NCI-H345 (cell line): ENCODE measurements around the gene KIAA1328.
A peak's percentile ranks its signal among the peaks of the same experiment; 100 is the strongest.
"Not testable (repeated sequence)": the region's sequence is repeated elsewhere in the genome, so short reads cannot be mapped to it uniquely, and the experiment has no call there.

ENCODE experiments used
- DNase-seq: peaks from one replicate; lab custom pipeline; 2025; lab: John Stamatoyannopoulos, UW

KIAA1328 gene

DNA sequence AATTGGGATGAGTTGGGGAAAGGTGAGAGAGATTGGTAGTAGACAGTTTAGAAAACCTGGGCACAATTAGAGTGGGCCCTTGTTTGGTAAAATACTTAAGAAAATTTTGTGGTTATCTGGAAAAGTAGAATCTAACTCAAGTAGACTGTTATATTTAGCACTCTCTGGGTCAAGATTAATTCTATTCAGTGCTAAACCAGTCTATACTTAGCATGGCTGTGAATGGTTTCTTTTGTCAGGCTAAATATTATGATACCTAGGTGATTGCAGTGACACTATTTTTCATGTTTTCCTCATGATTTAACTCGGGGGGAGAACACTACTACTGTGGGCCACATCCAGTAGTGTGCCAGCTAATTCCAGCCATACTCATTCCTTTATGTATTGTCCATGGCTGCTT is 58.9 kb downstream of the KIAA1328 start:
- DNase-seq = no peak

DNA sequence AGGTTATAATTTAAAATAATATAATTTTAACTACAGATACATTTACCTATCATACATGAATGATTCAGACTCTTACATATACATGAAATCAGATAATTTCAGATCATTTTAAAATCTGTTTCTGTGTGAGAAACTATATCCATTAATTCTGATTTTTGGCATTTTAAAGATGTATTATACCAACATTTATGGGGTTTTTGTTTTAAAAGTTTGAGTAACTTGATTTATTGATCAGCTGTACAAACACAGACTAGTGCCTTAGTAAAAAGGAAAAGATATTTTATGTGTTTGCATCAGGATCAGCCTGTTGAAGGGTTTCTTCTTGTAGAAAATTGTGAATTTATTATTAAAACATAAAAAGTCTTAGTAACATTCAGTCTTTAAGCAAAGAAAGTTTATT is 59.9 kb downstream of the KIAA1328 start:
- DNase-seq = no peak

DNA sequence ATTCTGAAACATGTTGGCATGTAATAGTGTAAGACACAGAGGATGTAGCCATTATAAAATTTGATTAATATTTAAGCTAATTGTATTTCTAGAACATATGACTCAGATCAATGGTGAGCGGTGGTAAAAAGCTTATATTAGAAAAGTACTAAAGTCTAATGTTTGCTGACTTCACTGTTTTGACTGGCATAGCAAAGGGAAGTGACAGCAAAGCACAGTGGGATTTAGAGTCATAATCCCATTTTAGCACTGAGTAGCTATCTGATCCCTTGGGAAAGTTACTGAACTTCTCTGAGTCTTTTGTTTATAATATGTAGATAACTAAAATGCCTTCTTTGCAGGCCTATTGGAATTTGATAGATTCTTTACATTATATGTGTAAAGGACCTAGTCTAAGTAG is 60.4 kb downstream of the KIAA1328 start:
- no peak for DNase-seq

DNA sequence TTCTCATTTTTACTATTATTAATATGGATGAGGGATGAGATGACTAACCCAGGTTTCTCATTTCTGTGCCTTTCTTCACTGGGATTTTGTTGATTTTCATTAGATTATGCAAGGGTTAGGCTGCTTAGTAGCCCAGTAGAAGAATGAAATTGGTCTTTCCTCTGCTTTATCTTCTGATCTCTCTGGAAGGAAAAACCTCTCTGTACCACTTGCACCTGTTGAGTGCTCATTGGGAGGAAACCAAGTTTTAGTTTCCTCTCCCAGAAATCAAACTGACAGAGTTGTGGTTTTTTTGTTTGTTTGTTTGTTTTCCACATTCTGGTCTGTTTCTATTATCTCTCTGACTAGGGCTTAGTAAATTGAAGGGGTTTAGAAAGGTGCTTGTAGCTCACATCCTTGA is 60.8 kb downstream of the KIAA1328 start:
- no peak for DNase-seq

DNA sequence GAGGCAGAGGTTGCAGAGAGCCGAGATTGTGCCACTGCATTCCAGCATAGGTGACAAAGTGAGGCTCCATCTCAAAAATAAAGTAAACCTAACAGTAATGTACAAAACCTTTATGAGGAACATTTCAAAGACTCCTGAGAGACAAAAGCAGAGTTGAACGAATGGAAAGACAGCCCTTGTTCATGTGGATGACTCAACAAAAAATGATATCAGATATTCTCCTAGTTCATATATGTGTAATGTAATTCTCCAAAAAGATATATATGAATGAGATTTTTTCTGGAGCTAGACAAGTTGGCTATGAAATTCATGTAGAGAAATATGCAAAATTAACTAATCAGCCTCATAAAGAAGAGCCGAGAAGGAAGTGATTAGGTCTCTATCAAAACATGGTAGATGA is 61.7 kb downstream of the KIAA1328 start:
- no peak for DNase-seq

DNA sequence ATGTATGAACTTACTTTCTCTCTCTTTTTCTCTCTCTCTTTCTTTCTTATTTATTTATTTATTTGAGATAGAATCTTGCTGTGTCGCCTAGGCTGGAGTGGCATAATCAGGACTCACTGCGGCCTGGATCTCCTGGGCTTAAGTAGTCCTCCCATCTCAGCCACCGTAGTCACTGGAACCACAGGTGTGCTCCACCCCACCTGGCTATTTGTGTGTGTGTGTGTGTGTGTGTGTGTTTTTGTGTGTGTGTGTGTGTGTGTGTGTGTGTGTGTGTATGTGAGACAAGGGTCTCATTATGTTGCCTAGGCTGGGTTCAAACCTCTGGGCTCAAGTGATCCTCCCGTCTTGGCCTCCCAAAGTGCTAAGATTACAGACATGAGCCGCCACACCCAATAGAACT is 64.3 kb downstream of the KIAA1328 start:
- DNase-seq = no peak

- no peak for DNase-seq
Measured at GRCh38 chr18:36895606-36896005, 66.7 kb downstream of the KIAA1328 start.

DNA sequence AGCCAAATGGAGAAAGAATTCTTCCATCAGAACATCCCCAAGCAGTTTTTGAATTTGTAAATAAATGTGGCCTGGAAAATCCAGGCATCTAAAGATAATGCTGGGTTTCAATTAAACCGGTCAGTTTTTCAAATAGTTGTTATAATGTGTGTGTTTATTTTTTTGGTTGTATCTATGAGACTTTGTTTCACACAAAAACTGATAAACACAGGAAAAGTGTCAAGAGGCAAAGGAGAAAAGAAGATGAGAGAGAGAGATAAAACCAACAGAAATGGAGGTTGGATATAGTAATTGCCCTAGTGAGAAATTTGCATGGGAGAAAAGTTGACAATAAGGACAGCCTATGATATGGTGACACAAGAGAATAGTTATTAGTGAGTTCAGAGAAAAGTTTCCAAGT is 68.3 kb downstream of the KIAA1328 start:
- DNase-seq = no peak

- no peak for DNase-seq
Measured at GRCh38 chr18:36899289-36899688, 70.4 kb downstream of the KIAA1328 start.

- no peak for DNase-seq
Measured at GRCh38 chr18:36900466-36900865, 71.5 kb downstream of the KIAA1328 start.

DNA sequence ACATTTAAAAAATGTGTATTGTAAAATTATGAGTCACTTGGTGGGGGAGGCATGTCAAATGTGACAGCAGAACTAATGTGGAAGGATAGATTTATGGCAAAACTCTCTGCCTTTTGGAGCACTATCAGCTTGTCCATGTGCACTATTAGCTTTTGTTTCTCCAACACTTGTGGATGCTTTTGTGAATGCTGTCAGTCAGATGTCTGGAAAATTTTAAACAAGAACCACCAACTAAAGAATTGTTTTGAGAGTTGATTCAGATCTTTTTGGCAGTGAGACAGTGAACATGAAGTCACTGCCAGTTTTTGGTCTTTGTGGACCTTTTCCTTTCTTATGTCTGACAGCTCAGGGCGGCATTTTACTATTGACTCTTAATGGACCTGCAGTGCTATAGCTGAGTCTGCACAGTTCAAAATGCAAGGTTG is 72.4 kb downstream of the KIAA1328 start:
- no peak for DNase-seq

- no peak for DNase-seq
Measured at GRCh38 chr18:36903215-36903928, 74.4 kb downstream of the KIAA1328 start.

DNA sequence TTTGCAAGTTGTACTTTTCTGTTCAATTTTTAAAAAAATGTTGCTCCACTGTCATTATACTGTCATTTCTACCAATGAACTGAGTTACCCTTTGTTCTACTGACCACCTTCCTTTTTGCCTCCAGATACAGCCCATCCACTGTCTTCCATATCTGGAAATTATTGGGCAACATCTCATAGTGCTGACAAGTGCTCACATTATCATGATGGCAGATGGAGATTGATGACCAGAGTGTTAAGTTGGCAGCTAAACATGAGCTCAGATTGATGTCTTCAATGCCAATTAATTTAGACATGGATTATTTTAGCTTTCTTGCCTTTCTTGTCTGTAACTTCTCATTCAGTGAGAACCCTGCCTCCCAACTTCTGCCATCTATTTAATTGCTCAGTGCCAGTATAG is 76.6 kb downstream of the KIAA1328 start:
- DNase-seq = no peak

GRCh38 chr18:36909282-36909681 is 80.4 kb downstream of the KIAA1328 start:
- DNase-seq = not testable (repeated sequence)

DNA sequence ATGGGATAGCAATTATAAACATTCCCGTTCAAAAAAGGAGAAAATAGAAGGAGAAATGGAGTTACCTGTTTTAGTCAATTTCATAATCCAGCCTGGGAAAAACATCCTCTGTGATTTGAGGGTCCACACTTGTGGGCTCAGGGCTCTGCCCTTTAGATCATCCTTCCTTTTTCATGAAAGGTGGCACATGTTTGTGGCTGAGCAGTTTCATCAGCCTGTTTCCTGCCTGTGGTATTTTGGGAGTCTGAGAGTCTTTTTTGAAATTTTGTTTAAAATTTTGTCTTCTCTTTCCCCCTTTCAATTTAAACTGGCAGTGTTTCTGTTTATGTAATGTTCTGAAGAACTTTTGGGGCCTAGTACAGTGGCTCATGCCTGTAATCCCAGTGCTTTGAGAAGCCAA is 84.0 kb downstream of the KIAA1328 start:
- no peak for DNase-seq

GRCh38 chr18:36917907-36918306 is 89.0 kb downstream of the KIAA1328 start:
- DNase-seq = no peak

- DNase-seq = no peak
Measured at GRCh38 chr18:36929601-36930000, 100.7 kb downstream of the KIAA1328 start.

DNA sequence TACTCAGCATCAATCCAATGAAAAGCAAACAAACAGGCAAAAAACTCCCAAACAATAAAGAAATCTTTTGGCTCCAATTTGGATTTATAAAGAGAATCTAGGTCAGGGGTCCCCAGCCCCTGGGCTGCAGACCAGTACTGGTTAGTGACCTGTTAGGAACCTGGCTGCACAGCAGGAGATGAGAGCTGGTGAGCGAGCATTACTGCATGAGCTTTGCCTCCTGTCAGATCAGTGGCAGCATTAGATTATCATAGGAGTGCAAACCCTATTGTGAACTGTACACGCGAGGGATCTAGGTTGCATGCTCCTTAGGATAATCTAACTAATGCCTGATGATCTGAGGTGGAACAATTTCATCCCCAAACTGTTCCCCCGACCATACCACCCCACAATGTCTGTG is 102.2 kb downstream of the KIAA1328 start:
- DNase-seq = no peak

DNA sequence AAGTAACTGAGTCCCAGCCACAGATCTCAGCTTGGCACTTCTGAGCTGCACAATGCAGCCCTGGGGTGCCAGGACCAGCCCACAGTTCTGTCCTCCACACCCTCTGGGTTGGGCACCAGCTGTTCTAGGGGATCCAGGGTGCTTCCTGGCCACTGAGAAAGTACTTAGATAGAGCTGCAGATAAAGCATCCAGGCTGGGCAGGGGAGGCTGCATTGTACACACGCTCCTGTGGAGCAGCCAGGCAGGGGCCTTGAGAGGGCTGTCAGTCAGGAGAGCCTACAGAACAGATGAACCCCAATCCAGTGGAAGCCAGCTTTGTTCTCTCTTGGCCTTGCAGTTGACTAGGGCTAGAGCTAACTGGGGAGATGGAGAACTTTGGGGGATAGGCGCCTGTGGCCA is 104.6 kb downstream of the KIAA1328 start:
- no peak for DNase-seq

DNA sequence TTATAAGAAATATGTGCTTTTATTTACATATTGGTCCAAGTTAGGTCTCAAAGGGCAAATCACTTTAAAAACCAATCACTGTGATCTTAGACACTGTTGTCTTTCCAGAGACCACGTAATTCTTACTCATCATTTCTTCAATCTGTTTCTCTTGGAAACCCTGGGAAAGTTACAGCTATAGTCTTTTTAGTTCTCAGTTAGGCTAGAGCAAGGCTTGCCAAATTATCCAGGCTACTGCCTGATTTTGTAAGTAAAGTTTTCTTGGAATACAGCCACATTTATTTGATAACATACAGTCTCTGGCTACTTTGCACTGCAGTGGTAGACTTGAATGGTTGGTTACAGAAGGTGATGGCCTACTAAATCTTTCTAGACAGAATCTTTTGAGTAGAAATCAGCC is 106.0 kb downstream of the KIAA1328 start:
- no peak for DNase-seq

DNA sequence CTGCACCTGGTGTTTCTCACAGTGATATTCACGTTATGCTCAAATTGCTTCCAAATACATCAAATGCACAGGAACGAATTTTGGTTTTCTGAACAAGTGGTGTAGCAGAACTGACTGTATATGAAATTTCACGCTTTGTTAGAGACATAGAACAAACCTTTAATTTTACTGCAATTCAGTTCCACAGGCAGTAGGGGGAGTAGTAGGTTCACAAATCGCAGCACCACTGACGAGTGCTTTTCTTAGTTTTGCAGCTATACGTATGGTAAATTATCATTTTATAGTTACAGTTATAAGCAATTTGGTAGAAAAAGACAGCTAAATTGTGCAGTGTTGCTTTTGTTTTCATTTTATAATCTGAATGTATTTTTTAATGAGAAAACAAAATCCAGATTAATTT is 113.3 kb downstream of the KIAA1328 start:
- DNase-seq = peak; percentile 16

DNA sequence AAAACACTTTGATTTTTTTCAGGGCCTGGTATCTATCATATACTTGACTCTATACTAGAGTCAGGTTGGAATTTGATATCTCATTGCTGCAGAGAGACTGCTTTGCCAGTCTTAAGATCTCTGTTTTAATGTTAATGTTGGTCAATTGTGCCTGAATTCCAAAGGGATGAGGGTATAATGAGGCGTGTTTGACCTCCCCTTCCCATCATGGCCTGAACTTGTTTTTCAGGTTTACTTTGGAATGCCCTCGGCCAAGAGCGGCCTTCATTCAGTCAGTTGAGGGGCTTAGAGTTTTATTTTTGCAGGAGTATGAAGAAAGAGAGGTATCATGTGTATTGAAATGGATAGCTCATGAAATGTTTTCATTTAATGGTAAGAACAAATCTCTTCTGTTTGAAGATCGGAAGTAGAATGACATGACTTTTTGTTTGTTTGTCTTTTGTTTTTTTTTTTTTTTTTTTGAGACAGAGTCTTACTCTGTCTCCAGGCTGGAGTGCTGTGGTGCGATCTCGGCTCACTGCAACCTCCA is 119.0 kb downstream of the KIAA1328 start:
- DNase-seq = no peak

DNA sequence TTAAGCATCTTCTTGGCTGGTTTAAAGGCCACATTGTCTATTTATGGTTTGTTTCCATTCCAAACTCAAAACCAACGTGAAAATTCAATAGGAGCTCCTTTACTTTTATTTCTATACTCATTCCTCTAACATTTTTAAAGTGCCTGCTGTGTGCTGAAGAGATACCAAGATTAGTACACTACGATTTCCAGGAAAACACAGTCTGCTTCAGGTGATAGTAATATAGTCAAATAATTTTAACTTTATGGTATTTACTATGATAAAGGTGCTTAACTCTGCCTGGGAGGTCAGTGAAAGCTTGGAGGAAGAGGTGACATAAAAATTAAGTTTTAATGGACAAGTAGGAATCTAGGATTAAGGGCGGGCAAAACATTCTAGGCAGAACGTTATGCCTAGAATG is 121.4 kb downstream of the KIAA1328 start:
- no peak for DNase-seq

- DNase-seq = no peak
Measured at GRCh38 chr18:36950960-36951359, 122.0 kb downstream of the KIAA1328 start.
